ENCODE measurements around the gene PATL2.

DNA sequence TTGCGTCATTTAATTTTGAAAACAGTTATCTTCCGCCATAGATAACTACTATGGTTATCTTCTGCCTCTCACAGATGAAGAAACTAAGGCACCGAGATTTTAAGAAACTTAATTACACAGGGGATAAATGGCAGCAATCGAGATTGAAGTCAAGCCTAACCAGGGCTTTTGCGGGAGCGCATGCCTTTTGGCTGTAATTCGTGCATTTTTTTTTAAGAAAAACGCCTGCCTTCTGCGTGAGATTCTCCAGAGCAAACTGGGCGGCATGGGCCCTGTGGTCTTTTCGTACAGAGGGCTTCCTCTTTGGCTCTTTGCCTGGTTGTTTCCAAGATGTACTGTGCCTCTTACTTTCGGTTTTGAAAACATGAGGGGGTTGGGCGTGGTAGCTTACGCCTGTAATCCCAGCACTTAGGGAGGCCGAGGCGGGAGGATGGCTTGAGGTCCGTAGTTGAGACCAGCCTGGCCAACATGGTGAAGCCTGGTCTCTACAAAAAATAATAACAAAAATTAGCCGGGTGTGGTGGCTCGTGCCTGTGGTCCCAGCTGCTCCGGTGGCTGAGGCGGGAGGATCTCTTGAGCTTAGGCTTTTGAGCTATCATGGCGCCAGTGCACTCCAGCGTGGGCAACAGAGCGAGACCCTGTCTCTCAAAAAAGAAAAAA lies 1.4 kb upstream of the PATL2 start:
- TF ChIP-seq CTCF (IDR thresholded peaks at IDR 0.05 in 8 of 11, conservative IDR thresholded peaks at IDR 0.05 in 3 of 11) = no peak
- TF ChIP-seq POLR2A (IDR thresholded peaks at IDR 0.05) = peak in 1 of 3 donors; percentile 77

Data from spleen (tissue), 7 donors.